HG03103 (cell line): ENCODE data around the gene TMEM225B.
"Not testable (repeated sequence)": the region's sequence is repeated elsewhere in the genome, so short reads cannot be mapped to it uniquely, and the experiment has no call there.

Experiments used
- ATAC-seq: cut with Tn5 transposase; IDR thresholded peaks from one replicate; pipeline ENCODE4 v1.9.1; 2021; ENCODE audit warnings: low read depth; ENCODE audit not compliant: unreplicated experiment

Gene TMEM225B

DNA sequence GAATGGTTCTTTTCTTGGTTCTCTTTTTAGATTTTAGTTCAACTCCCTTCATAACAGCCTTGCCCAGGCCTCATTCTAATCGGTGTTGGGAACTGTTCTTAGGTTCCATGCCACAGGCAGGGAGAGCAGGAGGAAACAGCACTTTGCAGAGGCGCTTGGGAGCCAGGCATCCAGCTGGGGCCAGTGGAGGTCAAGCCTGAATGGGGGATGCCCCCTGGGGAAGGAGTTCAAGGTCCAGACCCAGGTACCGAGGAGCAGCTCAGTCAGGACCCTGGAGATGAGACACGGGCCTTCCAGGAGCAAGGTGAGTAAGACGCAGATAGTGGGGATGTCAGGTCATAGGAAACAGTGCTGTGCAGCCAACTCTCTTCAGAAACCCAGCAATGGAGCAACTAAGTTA lies 23.2 kb downstream of the TMEM225B start:
- no peak for ATAC-seq

- no peak for ATAC-seq
These were observed 24.5 kb downstream of the TMEM225B start for GRCh38 chr7:99622596-99622995.

DNA sequence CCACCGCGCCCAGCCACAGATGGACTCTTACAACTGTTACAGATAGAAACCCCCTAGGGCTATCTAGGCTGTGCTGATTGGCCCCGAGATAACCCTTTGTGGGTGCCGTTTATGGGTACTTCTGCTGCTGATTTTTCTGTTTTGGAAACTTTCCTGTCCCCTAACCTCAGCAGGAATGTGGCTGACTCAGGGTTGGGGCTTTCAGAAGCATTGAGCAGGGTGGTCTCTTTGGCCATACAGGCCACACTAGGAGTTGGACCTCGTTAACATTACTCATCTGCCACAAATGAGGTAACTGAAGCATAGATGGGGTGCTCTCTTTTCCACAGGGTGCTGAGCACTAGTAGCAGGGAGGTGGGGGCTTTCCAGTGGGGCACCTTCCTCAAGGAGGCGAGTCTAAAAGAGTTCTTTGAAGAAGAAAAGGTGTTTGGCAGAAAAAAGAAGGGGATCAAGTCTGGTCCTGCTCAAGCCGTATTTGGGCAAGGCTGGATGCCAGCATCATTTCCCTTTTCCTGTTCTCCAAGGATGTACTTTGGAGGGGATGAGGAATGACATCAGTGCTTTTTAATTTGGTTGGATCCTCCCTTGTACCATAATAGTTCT lies 25.1 kb downstream of the TMEM225B start:
- no peak for ATAC-seq

DNA sequence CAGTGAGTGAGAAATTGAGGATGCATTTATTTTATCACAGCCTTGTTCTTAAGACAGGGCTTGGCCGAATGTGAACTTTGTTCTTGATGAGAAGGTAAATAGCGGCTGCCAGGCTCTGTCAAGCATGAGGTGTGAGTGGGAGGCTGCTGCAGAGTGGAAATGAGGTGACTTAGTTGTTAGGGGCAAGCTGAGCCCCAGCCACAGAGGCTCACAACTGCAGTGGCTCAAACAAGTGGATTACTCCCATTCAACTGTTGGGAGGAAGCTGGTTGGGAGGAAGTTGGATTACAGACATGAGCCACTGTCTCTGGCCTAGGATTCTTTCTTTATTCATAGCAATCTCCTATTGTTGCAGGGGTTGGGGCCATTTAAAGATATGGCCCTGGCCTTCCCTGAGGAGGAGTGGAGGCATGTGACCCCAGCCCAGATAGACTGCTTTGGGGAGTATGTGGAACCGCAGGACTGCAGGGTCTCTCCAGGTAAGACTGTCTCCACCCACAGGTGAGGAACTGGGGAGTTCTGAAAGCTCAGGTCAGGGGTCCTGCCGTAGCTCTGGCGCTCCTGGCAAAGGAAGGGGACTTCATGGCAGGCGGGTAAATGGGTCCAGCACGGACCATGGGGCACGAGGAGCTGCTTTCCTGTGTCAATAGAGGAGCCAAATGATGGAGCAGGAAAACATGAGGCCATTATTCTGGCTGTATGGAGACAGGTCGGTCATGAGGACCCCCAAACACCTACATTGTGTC lies 25.8 kb downstream of the TMEM225B start:
- no peak for ATAC-seq

DNA sequence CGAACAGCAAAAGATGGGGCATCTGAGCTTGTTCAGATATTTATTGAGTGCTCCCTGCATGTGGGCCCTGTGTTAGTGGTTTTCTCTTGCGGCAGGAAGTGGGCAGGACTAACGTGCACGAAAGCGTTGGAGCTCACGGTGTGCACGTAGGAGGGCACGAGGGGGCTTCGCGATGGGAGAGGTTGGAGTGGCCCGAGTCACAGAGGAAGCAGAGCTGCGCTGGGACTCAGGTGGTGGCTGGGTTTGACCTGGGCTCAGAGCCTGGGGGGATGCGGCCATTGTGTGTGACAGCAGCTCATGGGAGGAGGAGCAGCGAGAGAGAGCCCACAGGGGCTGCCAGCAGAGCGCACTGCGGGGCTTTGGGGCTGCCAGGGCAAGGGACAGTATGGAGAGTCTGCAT lies 26.4 kb downstream of the TMEM225B start:
- ATAC-seq = no peak

GRCh38 chr7:99625321-99625720 lies 27.3 kb downstream of the TMEM225B start:
- no peak for ATAC-seq

- ATAC-seq = no peak
These were observed 27.9 kb downstream of the TMEM225B start for GRCh38 chr7:99625961-99626360.

- no peak for ATAC-seq
These were observed 28.6 kb downstream of the TMEM225B start for GRCh38 chr7:99626661-99627060.

DNA sequence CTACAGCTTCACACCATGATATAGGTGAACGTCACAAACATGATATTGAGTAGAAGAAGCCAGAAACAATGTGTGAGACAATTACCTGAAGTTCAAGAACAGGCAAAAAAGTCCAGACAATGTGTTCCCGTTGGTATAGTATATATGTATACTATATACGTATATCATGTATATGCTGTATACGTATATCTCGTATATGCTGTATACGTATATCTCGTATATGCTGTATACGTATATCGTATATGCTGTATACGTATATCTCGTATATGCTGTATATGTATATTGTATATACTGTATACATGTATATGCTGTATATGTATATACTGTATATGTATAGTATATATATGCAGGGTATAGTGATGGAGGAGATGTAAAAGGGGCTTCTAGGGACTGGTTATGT lies 29.4 kb downstream of the TMEM225B start:
- ATAC-seq = no peak

DNA sequence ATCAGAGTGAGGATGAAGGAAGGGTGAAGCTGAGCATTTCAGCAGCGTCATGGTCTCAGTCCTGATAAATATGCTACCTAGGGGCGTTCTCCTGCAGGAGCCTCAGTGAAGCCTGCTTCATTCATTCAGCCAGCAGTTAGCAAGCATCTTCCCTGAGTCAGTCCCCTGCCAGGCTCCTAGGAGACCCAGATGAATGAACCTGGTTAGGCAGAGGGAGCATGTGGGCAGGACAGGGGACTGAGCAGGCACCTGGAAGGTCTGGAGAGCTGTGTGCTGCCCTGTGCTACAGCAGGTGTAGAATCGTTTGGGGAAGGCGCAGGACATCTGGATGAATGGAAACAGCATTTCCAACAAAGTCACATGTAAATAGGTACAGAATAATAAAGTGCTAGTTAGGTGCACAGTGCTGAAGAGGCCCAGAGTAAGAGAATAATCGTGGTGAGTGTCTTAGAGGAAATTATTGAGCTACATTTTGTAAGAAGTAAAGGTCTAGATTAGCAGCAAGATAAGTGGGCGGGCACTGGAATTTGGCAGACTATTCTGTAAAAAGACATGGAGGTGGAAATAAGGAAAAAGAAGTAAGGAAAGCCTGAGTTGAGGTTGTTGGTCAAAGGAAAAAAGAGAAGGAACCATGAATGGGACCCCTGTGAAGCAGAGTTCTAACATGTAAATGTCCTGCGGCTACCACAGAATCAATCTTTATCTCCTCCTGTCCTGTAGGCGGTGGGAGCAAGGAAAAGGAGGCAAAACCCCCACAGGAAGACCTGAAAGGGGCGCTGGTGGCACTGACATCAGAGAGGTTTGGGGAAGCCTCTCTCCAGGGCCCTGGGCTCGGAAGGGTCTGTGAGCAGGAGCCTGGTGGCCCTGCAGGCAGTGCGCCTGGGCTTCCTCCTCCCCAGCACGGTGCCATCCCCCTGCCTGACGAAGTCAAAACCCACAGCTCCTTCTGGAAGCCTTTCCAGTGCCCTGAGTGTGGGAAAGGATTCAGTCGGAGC lies 30.7 kb downstream of the TMEM225B start:
- ATAC-seq = no peak

GRCh38 chr7:99629643-99630042 lies 31.6 kb downstream of the TMEM225B start:
- ATAC-seq = no peak

DNA sequence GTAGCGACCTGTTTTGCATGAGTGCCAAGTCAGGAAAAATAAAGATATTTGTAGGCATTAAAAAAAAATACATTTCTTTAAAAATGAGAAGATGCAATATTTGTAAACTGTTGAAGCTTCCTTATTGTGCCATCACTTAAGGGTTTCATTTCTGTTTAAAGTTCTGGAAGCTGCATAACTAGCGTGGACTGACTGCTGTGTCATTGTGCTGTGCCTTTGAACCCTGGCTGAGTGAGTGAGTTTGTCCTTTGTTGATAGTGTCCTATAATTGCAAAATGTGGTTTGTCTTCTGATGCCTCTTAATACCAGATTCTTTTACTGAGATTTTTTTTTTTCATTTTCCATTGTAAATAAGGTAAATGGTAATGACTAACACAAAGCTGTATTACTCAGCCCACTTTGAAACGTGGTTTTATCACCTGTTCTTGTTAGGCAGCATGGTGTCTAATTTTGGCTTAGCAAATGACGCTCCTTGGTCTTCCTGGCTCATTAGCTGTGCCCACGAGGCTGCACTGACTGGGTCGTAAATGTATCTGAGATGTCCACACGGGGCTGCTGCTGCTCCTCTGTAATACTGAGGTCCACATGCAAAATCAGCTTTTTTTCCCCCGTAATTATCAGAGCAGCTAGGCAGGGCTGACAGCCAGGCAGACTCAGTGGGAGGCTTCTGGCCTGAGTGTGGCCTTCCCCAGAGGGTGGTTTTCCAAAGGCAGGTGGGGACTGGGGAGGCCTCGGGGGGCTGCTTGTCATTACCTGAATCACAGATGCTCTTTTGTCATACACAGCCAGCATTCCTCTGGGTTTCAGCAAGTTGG lies 33.4 kb downstream of the TMEM225B start:
- no peak for ATAC-seq

- not testable (repeated sequence) for ATAC-seq
These were observed 39.3 kb downstream of the TMEM225B start for GRCh38 chr7:99637414-99637813.

DNA sequence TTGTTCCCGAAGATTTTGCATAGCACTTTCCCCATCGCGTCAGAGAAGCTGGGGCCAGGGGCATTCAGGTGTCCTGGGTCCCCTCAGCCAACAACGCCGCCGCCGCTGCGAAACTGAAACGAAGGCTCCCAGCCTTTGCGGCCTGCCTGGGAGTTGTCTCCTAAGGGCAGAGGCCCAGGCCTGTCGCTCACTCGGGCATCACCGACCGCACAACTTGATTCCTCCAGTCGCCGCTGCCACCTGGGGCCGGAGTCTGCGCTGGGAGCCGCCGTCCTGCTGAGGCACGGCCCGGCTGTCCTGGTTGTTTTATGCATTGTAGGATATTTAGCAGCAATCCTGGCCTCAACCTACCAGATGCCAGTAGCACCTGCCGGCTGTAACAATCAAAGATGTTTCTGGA lies 40.7 kb downstream of the TMEM225B start:
- ATAC-seq = no peak

- ATAC-seq = no peak
These were observed 41.2 kb downstream of the TMEM225B start for GRCh38 chr7:99639267-99639666.

- no peak for ATAC-seq
These were observed 44.0 kb downstream of the TMEM225B start for GRCh38 chr7:99642027-99642426.

- ATAC-seq = no peak
These were observed 45.4 kb downstream of the TMEM225B start for GRCh38 chr7:99643464-99643863.

GRCh38 chr7:99644431-99644830 lies 46.4 kb downstream of the TMEM225B start:
- ATAC-seq = no peak

DNA sequence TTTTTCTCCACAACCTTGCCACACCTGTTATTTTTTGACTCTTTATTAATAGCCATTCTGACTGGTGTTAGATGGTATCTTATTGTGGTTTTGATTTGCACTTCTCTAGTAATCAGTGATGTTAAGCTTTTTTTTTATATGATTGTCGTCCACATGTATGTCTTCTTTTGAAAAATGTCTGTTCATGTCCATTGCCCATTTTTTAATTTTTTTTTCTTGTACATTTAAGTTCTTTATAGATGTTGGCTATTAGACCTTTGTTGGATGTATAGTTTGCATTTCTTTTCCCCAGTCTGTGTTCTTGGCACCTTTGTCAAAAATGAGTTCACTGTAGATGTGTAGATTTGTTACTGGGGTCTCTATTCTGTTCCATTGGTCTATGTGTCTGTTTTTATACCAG lies 47.5 kb downstream of the TMEM225B start:
- no peak for ATAC-seq

DNA sequence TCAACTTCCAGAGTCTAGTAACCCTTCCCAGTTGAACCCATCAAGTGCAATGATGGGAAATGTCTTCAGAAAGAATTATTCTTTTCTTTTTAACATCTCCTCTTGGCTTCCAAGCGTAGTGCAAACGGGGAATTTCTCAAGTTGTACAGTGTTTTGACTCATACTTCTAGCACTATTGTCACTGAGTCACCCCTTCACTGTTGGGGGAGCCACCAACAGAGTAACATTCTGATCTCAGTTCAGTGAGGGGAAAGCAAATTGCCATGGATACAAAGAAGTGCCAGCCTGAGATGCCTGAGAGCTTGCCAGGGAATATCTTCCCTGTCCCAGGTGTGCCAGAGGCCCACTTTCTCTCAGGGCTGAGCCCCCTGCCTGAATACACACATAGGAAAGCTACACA lies 50.8 kb downstream of the TMEM225B start:
- ATAC-seq = no peak
